ENCODE results near the gene SYNRG. TPM values are rescaled to one million over a fixed set of nuclear protein-coding genes. Genes with fewer than 3 reads are reported as not detected.

SYNRG gene
- polyA plus RNA-seq, 1 donor (not counting 4 experiments of a cell fraction or from before 2014, with no cell fraction given): 9.2 TPM

GRCh38 chr17:37518826-37519225 is 90.4 kb downstream of the SYNRG start:
- H3K9ac ChIP-seq (ENCODE audit: control insufficient read depth, extremely low read depth, insufficient read depth, low read length): no peak overlapping the region
- FAIRE-seq: no peak
- H3K9me1 ChIP-seq (ENCODE audit: control insufficient read depth, extremely low read depth, insufficient read depth, low read length): no peaks in the 10 kb centered on the region
- no peaks in the 10 kb centered on the region for H3K9me3 ChIP-seq (ENCODE audit: control insufficient read depth, low read depth, low read length)
- H3K79me2 ChIP-seq (ENCODE audit: control insufficient read depth, insufficient read depth, low read length): peaks cover 2% of the 10 kb centered on the region
- dilution Hi-C loops (cut with MboI; ENCODE audit: extremely low pct_ligation_motif_present, low sequenced_read_pairs): no loop called here
- DNase-seq (ENCODE audit: low read depth, low spot score): no peak
- no peak overlapping the region for H3K4me2 ChIP-seq (ENCODE audit: control insufficient read depth, extremely low read depth, insufficient read depth, low read depth, low read length)
- H3K27ac ChIP-seq (ENCODE audit: control insufficient read depth, insufficient read depth, low read length): no peak overlapping the region
- TF ChIP-seq CTCF (optimal IDR thresholded peaks at IDR 0.05 in 1 of 3, IDR thresholded peaks at IDR 0.05 in 1 of 3, conservative IDR thresholded peaks at IDR 0.05 in 1 of 3; ENCODE audit: extremely low read depth in 1 of 3, insufficient read depth in 2 of 3, low read length in 3 of 3): peak in 1 of 3 experiments; percentile 46
- no peak for TF ChIP-seq EZH2 (IDR thresholded peaks at IDR 0.05; ENCODE audit: low read length)
- no peak overlapping the region for H2AFZ ChIP-seq (ENCODE audit: control insufficient read depth, low read length)
- peaks cover 4 to 17% of the 10 kb centered on the region in 2 experiments for H3K36me3 ChIP-seq (ENCODE audit: control insufficient read depth in 2 of 2, extremely low read depth in 1 of 2, insufficient read depth in 2 of 2, low read length in 2 of 2)
- H3K4me3 ChIP-seq (ENCODE audit: control insufficient read depth in 2 of 3, extremely low read depth in 1 of 3, insufficient read depth in 2 of 3, low read depth in 1 of 3, low read length in 3 of 3): no peak overlapping the region
- H3K27me3 ChIP-seq (ENCODE audit: control insufficient read depth, extremely low read depth, insufficient read depth, low read length): no peaks in the 10 kb centered on the region
- H4K20me1 ChIP-seq (ENCODE audit: control insufficient read depth, extremely low read depth, insufficient read depth, low read length): peaks cover 2% of the 10 kb centered on the region
- H3K4me1 ChIP-seq (ENCODE audit: control insufficient read depth, extremely low read depth, insufficient read depth, low read length): peaks cover 5% of the 10 kb centered on the region

- Histone ChIP-seq H3K36me3 (ENCODE audit: control insufficient read depth in 2 of 2, extremely low read depth in 1 of 2, insufficient read depth in 2 of 2, low read length in 2 of 2) (peaks cover 9 to 19% of the 10 kb centered on the region in 2 experiments), H3K79me2 (ENCODE audit: control insufficient read depth, insufficient read depth, low read length) (peaks cover 8% of the 10 kb centered on the region), H3K4me2 (ENCODE audit: control insufficient read depth, extremely low read depth, insufficient read depth, low read depth, low read length) (no peak overlapping the region), H3K4me1 (ENCODE audit: control insufficient read depth, extremely low read depth, insufficient read depth, low read length) (peaks cover 5% of the 10 kb centered on the region), H3K4me3 (ENCODE audit: control insufficient read depth in 2 of 3, extremely low read depth in 1 of 3, insufficient read depth in 2 of 3, low read depth in 1 of 3, low read length in 3 of 3) (no peak overlapping the region), H3K27ac (ENCODE audit: control insufficient read depth, insufficient read depth, low read length) (no peak overlapping the region), H3K9me3 (ENCODE audit: control insufficient read depth, low read depth, low read length) (no peaks in the 10 kb centered on the region), H3K27me3 (ENCODE audit: control insufficient read depth, extremely low read depth, insufficient read depth, low read length) (no peaks in the 10 kb centered on the region), H4K20me1 (ENCODE audit: control insufficient read depth, extremely low read depth, insufficient read depth, low read length) (peaks cover 7% of the 10 kb centered on the region), H2AFZ (ENCODE audit: control insufficient read depth, low read length) (no peak overlapping the region), H3K9me1 (ENCODE audit: control insufficient read depth, extremely low read depth, insufficient read depth, low read length) (no peaks in the 10 kb centered on the region), H3K9ac (ENCODE audit: control insufficient read depth, extremely low read depth, insufficient read depth, low read length) (no peak overlapping the region)
- DNase-seq (ENCODE audit: low read depth, low spot score) (no peak), FAIRE-seq (no peak)
- dilution Hi-C loops (cut with MboI; ENCODE audit: extremely low pct_ligation_motif_present, low sequenced_read_pairs): no loop called here
- TF ChIP-seq EZH2 (IDR thresholded peaks at IDR 0.05; ENCODE audit: low read length): no peak
- no peak for TF ChIP-seq CTCF (optimal IDR thresholded peaks at IDR 0.05 in 1 of 3, IDR thresholded peaks at IDR 0.05 in 1 of 3, conservative IDR thresholded peaks at IDR 0.05 in 1 of 3; ENCODE audit: extremely low read depth in 1 of 3, insufficient read depth in 2 of 3, low read length in 3 of 3)
Measured at GRCh38 chr17:37517881-37518280, 91.3 kb downstream of the SYNRG start.
